RCC 7860 (cell line): ENCODE measurements around the gene ARHGEF39.
"Not testable (repeated sequence)": the region's sequence is repeated elsewhere in the genome, so short reads cannot be mapped to it uniquely, and the experiment has no call there.

Source experiments
- DNase-seq: peaks from one replicate; pipeline ENCODE4 v3.0.0-alpha.2; 2015; ENCODE audit warnings: low spot score
- FAIRE-seq: peaks from 2 replicates; lab custom pipeline; 2012; peaks lifted over from hg19 to GRCh38; lab: Jason Lieb, UNC

The ARHGEF39 gene

DNA sequence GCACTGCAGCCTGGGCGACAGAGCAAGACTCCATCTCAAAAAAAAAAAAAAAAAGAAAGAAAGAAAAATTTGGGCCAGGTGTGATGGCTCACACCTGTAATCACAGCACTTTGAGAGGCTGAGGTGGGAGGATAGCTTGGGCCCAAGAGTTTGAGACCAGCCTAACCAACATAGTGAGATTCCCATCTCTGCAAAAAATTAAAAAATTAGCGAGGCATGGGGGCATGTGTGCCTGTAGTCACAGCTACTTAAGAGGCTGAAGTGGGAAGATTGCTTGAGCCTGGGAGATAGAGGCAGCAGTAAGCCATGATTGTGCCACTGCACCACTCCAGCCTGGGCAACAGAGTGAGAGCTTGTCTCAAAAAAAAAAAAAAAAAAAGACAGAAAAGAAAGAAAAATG, 11.4 kb downstream of the ARHGEF39 start:
- FAIRE-seq (no peak), DNase-seq (no peak)

DNA sequence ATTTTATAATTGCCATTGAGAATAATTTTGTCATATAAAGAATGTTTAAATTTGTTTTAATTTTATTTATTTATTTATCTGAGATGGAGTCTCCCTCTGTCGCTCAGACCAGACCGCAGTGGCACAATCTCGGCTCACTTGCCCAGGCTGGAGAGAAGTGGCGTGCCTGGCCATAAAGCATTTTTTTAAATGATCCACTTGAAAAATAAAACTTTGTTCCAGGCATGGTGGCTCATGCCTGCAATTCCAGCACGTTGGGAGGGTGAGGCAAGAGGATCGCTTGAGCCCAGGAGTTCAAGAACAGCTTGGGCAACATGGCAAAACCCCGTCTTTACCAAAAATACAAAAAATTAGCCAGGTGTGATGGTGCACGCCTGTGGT, 12.2 kb downstream of the ARHGEF39 start:
- FAIRE-seq, result no peak
- DNase-seq, result no peak

- no peak for DNase-seq
- no peak for FAIRE-seq
Observed at GRCh38 chr9:35651956-35652828, 12.8 kb downstream of the ARHGEF39 start.

DNA sequence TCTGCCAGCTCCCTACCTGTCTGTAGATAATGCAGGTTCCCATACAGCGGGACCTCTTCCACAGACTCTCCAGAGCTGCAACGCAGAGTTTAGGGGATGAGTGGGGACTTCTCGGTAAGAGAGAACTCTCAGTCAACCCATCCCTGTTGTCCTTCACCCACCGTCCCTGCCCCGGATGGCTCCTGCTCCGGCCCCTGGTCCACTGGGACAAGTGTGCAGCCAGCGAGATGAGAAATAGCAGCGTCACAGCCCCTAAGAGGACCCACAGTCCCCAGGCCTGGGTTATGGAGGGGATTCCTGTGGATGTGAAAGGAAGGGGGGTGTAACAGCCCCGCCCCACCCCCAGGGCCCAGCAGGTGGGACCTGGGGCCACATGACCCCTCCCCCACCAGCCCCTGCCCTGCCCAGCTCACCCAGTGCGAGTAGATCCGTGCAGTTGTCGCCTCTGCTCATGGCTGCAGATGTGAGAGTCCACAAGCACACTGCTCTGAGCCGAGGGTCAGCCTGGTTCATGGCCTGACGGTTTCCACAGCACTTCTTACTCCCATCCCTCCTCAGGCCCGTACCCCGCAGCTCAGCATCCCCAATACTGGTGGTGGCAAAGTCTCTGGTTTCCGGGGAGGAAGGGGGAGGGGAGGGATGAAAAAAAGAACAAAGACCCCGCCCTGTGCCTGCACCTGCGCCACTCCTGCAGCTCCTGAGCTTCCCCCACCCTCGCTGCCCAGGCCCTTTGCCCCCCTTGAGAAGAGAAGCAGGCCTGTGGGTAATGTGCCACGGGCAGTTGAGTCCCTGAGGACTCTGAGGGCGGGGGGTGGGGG, 14.4 kb downstream of the ARHGEF39 start, which contains the start of gene SIT1:
Gene SIT1, minus strand, starts transcription at position 591 of the 818 bp plus-strand sequence. Its CDS starts 78 bp downstream, at position 513.
- FAIRE-seq, result no peak

GRCh38 chr9:35649431-35650340, 15.3 kb downstream of the ARHGEF39 start:
- DNase-seq (no peak), FAIRE-seq (no peak)

More for the DNA sequence above, 14.4 kb downstream of the ARHGEF39 start, which contains the start of gene SIT1:
- DNase-seq, result no peak

- FAIRE-seq, result no peak
- DNase-seq, result peak; percentile 52
Observed at GRCh38 chr9:35646533-35647265, 18.3 kb downstream of the ARHGEF39 start.

- DNase-seq (no peak), FAIRE-seq (no peak)
Observed at GRCh38 chr9:35646153-35646532, 18.9 kb downstream of the ARHGEF39 start.

GRCh38 chr9:35645736-35646135, 19.3 kb downstream of the ARHGEF39 start:
- not testable (repeated sequence) for DNase-seq, FAIRE-seq

DNA sequence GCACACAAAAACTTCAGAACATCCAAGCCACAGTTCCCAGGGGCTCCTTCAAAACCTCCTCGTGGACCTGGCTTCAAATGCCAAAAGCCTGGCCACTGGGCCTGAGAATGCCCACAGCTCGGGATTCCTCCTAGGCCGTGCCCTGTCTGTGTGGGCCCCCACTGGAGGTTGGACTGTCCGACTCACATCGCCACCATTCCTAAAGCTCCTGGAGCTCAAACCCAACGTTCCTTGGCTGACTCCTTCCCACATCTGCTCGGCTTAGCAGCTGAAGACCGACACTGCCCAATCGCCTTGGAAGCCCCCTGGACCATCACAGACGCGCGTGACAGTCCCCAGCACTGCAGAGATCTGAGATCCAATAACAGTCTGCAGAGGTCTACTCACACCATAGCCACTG, 21.9 kb downstream of the ARHGEF39 start:
- DNase-seq (no peak), FAIRE-seq (no peak)

- not testable (repeated sequence) for DNase-seq, FAIRE-seq
Observed at GRCh38 chr9:35641478-35641877, 23.5 kb downstream of the ARHGEF39 start.

GRCh38 chr9:35640431-35640830, 24.6 kb downstream of the ARHGEF39 start:
- not testable (repeated sequence) for DNase-seq, FAIRE-seq

DNA sequence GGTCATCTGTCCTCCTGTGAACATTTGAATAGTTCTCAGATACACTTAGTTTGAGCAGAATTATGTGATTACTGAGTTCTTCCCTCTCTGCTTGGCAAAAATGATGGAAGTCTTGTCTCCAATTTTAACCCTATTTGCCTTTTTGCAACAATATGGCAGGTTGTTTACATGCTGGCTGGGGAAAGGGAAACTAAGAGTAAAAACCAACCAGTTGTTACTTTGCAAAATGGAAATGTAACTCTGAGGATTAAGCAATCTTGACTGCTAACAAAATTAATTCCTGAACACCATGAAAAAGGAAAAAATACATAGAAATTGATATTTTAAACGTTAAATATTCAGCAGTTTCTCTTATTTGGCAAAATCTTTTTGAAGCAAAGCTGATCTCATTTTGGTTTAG, 25.4 kb downstream of the ARHGEF39 start:
- DNase-seq, result no peak
- no peak for FAIRE-seq

DNA sequence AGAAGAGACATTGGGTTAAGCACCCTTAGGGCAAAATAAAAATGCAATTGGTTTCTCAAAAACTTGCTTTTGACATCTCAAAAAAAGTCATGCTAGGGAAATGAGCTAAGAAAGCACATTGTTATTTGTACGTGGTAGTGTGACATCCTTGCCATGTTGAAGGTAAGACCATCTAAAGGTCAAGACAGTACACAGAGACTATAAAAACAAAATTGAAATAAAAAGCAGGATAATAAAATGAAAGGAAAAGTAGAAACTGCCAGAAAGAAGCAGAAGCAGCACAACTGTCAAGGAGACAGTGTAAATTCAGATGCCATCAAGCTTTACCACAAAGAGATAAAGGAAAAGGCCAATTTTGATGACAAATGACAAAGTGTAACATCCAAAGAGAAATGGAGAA, 25.8 kb downstream of the ARHGEF39 start:
- FAIRE-seq, DNase-seq: not testable (repeated sequence)

- FAIRE-seq, DNase-seq: not testable (repeated sequence)
Observed at GRCh38 chr9:35638751-35639150, 26.2 kb downstream of the ARHGEF39 start.

DNA sequence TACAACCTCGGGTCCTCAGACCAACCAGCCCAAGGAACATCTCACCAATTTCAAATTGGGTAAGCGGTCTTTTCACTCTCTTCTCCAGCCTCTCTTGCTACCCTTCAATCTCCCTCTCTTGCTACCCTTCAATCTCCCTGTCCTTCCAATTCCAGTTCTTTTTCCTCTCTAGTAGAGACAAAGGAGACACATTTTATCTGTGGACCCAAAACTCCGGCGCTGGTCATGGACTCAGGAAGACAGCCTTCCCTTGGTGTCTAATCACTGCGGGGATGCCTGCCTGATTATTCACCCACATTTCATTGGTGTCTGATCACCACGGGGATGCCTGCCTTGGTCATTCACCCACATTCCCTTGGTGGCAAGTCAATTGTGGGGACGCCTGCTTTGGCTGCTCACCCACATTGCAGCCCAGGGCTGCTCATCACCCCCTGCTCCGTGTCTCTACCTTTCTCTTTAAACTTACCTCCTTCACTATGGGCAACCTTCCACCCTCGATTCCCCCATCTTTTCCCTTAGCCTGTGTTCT, 27.5 kb downstream of the ARHGEF39 start:
- not testable (repeated sequence) for DNase-seq, FAIRE-seq

- DNase-seq, FAIRE-seq: not testable (repeated sequence)
Observed at GRCh38 chr9:35636877-35637246, 28.1 kb downstream of the ARHGEF39 start.

DNA sequence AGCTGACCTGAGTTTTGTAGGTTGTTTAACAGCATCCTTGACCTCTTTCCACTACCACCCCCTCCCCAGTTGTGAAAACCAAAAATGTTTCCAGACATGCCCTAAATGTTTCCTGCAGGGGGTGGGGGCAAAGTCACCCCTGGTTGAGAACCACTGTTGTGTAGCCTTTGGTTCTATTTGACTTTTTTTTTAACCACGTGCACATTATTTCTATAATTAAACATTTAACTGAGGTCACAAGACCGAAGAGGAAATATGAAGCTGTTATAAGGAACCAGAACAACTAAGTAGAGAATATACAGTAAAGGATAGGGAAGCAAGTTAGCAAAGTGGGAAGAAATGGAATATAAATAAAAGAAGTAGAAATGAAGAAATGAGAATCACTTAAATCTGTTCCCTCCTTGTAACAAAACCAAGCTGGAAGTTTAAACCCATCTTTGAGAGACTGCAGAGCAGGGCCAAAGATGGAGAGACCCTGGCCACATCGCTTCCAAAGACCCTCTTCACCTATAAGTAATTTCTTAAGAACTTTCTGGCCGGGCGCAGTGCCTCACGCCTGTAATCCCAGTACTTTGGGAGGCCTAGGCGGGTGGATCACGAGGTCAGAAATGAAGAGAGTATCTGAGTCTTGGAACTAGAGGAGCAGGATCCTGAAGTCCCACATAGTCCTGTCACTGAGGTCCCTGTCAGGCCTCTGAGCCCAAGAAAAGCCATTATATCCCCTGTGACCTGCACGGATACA, 28.7 kb downstream of the ARHGEF39 start:
- DNase-seq, result no peak
- no peak for FAIRE-seq

DNA sequence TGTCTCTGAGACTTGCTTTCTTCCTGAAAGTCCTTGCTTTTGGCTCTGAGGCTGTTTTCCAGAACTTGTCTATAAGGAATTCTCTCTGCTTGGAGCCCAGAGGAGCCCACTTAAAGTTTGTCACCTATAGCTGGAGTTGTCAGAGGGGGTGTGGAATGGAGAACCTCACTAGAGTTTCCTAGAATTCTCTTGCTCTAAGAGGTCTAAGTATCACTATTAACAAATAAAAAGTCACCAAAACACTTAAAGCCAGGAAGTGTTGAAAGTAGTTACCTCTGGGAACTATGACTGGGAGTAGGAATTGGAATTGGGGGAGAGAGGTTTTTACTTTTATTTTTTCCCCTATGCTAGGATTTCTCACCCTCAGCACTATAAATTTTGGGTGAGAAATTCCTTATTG, 29.3 kb downstream of the ARHGEF39 start:
- DNase-seq (no peak), FAIRE-seq (no peak)

DNA sequence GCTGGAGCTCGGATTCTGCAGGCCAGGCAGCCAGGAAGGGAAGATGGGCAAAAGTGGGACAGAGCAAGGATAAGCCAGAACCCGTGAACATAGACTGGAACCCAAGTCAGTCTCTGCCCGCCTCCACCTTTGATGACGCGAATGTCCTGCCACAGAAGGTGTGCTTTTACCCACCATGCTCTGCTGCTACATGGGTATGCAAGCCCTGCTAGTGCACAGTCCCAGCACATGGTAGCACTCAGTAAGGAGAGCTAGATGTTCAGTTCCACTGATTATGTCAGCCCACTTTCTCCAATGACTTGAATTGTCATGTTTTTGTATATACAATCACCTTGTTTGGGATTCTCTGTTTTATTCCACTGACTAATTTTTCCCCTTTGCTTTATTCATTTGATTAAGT, 35.4 kb downstream of the ARHGEF39 start:
- FAIRE-seq (no peak), DNase-seq (no peak)
